Memory B cell (primary cell): Measurements from ENCODE around the gene PAX3.

Experiments used
- ATAC-seq: fragments of 150-1000 bp; cut with Tn5 transposase; 2 replicates; pipeline ENCODE4 v1.10.0; 2021; ENCODE audit warnings: low read depth, mild to moderate bottlenecking, moderate library complexity
- DNase-seq, 2 donors: peaks; one replicate each; pipeline ENCODE4 v3.0.0; 2022; ENCODE audit warnings: low spot score in 2 of 2
- H3K27ac Mint-ChIP-seq: one replicate; pipeline ENCODE4 v1.8.0; 2022; ENCODE audit warnings: mild to moderate bottlenecking, moderate library complexity, mixed read lengths
- H3K27me3 Mint-ChIP-seq: one replicate; pipeline ENCODE4 v1.8.0; 2022; ENCODE audit warnings: mixed read lengths
- H3K36me3 Mint-ChIP-seq: one replicate; pipeline ENCODE4 v1.8.0; 2022; ENCODE audit warnings: mild to moderate bottlenecking, mixed read lengths
- H3K4me1 Mint-ChIP-seq: one replicate; pipeline ENCODE4 v1.8.0; 2022; ENCODE audit warnings: mixed read lengths
- H3K4me3 Mint-ChIP-seq: one replicate; pipeline ENCODE4 v1.8.0; 2022; ENCODE audit warnings: mild to moderate bottlenecking, moderate library complexity, mixed read lengths
- H3K9me3 Mint-ChIP-seq: one replicate; pipeline ENCODE4 v1.8.0; 2022; ENCODE audit warnings: mixed read lengths

Gene PAX3

GRCh38 chr2:222318712-222319585, 20.2 kb upstream of the PAX3 start:
- Mint-ChIP-seq H3K4me1 (peaks cover 4% of the 10 kb centered on the region), H3K9me3 (no peaks in the 10 kb centered on the region), H3K27me3 (peaks cover 9% of the 10 kb centered on the region), H3K36me3 (no peaks in the 10 kb centered on the region), H3K4me3 (peak overlapping the region; percentile 84), H3K27ac (no peak overlapping the region)
- DNase-seq (peak in 1 of 2 donors; percentile 39), ATAC-seq (peak; percentile 69)

GRCh38 chr2:222318026-222318711, 19.4 kb upstream of the PAX3 start:
- ATAC-seq: peak; percentile 53
- H3K36me3 Mint-ChIP-seq: no peaks in the 10 kb centered on the region
- H3K27ac Mint-ChIP-seq: no peak overlapping the region
- no peaks in the 10 kb centered on the region for H3K9me3 Mint-ChIP-seq
- peaks cover 11% of the 10 kb centered on the region for H3K27me3 Mint-ChIP-seq
- peak; percentile 44 to 60 for DNase-seq
- H3K4me1 Mint-ChIP-seq: peaks cover 4% of the 10 kb centered on the region
- peak overlapping the region; percentile 84 for H3K4me3 Mint-ChIP-seq

- no peaks in the 10 kb centered on the region for H3K36me3 Mint-ChIP-seq
- ATAC-seq: no peak
- H3K27ac Mint-ChIP-seq: no peak overlapping the region
- H3K4me1 Mint-ChIP-seq: peaks cover 3% of the 10 kb centered on the region
- H3K4me3 Mint-ChIP-seq: no peak overlapping the region
- DNase-seq: no peak
- no peaks in the 10 kb centered on the region for H3K9me3 Mint-ChIP-seq
- peaks cover 22% of the 10 kb centered on the region for H3K27me3 Mint-ChIP-seq
Measured at GRCh38 chr2:222315443-222316121, 16.8 kb upstream of the PAX3 start.

GRCh38 chr2:222313816-222314215, 15.0 kb upstream of the PAX3 start:
- DNase-seq (no peak), ATAC-seq (no peak)
- Mint-ChIP-seq H3K4me3 (no peak overlapping the region), H3K4me1 (no peaks in the 10 kb centered on the region), H3K36me3 (no peaks in the 10 kb centered on the region), H3K27ac (no peak overlapping the region), H3K9me3 (no peaks in the 10 kb centered on the region), H3K27me3 (peaks cover 32% of the 10 kb centered on the region)

- no peaks in the 10 kb centered on the region for H3K9me3 Mint-ChIP-seq
- H3K36me3 Mint-ChIP-seq: no peaks in the 10 kb centered on the region
- no peak for DNase-seq
- peaks cover 4% of the 10 kb centered on the region for H3K4me1 Mint-ChIP-seq
- peaks cover 39% of the 10 kb centered on the region for H3K27me3 Mint-ChIP-seq
- ATAC-seq: no peak
- peak overlapping the region; percentile 66 for H3K27ac Mint-ChIP-seq
- no peak overlapping the region for H3K4me3 Mint-ChIP-seq
Measured at GRCh38 chr2:222311978-222312738, 13.4 kb upstream of the PAX3 start.

GRCh38 chr2:222311319-222311977, 12.7 kb upstream of the PAX3 start:
- no peaks in the 10 kb centered on the region for H3K36me3 Mint-ChIP-seq
- peaks cover 43% of the 10 kb centered on the region for H3K27me3 Mint-ChIP-seq
- ATAC-seq: no peak
- H3K4me1 Mint-ChIP-seq: peaks cover 5% of the 10 kb centered on the region
- H3K4me3 Mint-ChIP-seq: no peak overlapping the region
- no peaks in the 10 kb centered on the region for H3K9me3 Mint-ChIP-seq
- no peak for DNase-seq
- no peak overlapping the region for H3K27ac Mint-ChIP-seq

GRCh38 chr2:222310747-222311318, 12.0 kb upstream of the PAX3 start:
- DNase-seq (no peak), ATAC-seq (no peak)
- no peak overlapping the region for H3K27ac Mint-ChIP-seq
- H3K36me3 Mint-ChIP-seq: no peaks in the 10 kb centered on the region
- H3K27me3 Mint-ChIP-seq: peaks cover 44% of the 10 kb centered on the region
- H3K9me3 Mint-ChIP-seq: no peaks in the 10 kb centered on the region
- H3K4me1 Mint-ChIP-seq: peaks cover 9% of the 10 kb centered on the region
- H3K4me3 Mint-ChIP-seq: no peak overlapping the region

GRCh38 chr2:222309766-222310165, 11.0 kb upstream of the PAX3 start:
- Mint-ChIP-seq H3K4me1 (peaks cover 16% of the 10 kb centered on the region), H3K9me3 (no peaks in the 10 kb centered on the region)
- ATAC-seq: no peak

GRCh38 chr2:222309361-222309760, 10.6 kb upstream of the PAX3 start:
- H3K27ac Mint-ChIP-seq: no peak overlapping the region
- H3K36me3 Mint-ChIP-seq: no peaks in the 10 kb centered on the region
- H3K9me3 Mint-ChIP-seq: no peaks in the 10 kb centered on the region
- H3K27me3 Mint-ChIP-seq: peaks cover 49% of the 10 kb centered on the region
- H3K4me1 Mint-ChIP-seq: peaks cover 16% of the 10 kb centered on the region
- no peak for ATAC-seq
- DNase-seq: no peak
- no peak overlapping the region for H3K4me3 Mint-ChIP-seq

More at GRCh38 chr2:222309766-222310165, 11.0 kb upstream of the PAX3 start:
- Mint-ChIP-seq H3K27me3 (peaks cover 50% of the 10 kb centered on the region), H3K4me3 (no peak overlapping the region), H3K36me3 (no peaks in the 10 kb centered on the region), H3K27ac (no peak overlapping the region)
- no peak for DNase-seq

GRCh38 chr2:222307978-222308730, 9.4 kb upstream of the PAX3 start:
- no peak for ATAC-seq
- H3K27me3 Mint-ChIP-seq: peaks cover 48% of the 10 kb centered on the region
- H3K4me3 Mint-ChIP-seq: no peak overlapping the region
- H3K9me3 Mint-ChIP-seq: peaks cover 3% of the 10 kb centered on the region
- peaks cover 1% of the 10 kb centered on the region for H3K36me3 Mint-ChIP-seq
- H3K4me1 Mint-ChIP-seq: peaks cover 22% of the 10 kb centered on the region
- H3K27ac Mint-ChIP-seq: no peak overlapping the region
- DNase-seq: no peak

- Mint-ChIP-seq H3K4me1 (peaks cover 24% of the 10 kb centered on the region), H3K27me3 (peaks cover 48% of the 10 kb centered on the region), H3K4me3 (peak overlapping the region; percentile 15), H3K36me3 (peaks cover 5% of the 10 kb centered on the region), H3K9me3 (peaks cover 6% of the 10 kb centered on the region), H3K27ac (no peak overlapping the region)
- ATAC-seq: no peak
- DNase-seq: no peak
Measured at GRCh38 chr2:222307143-222307756, 8.5 kb upstream of the PAX3 start.
